ENCODE results near the gene DCN.

DNA sequence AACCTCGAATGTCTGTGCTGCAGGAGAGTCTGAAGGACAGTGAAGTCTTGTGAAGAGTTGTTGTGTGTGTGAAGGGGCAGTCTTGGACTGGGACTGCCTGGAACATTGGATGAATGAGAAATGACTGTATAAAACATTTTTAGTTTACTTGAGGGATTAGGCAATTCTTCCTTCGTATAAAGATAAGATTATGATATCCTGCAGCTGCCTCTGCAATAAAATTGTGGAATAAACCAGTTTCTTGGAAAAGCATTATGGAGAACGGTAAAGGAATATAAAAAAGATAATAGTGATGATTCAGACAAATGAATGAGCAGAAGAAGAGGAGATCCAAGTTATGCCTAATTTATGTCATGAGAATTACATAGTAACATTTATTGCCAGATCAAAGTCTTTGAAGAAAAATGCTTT is 40.4 kb downstream of the DCN start:
- no peak for TF ChIP-seq EP300 (IDR thresholded peaks at IDR 0.05; ENCODE audit: borderline replicate concordance in 1 of 2, low read depth in 1 of 2, low read length in 1 of 2)
- TF ChIP-seq RAD21 (IDR thresholded peaks at IDR 0.05; ENCODE audit: low read length): no peak
- TF ChIP-seq TCF12 (IDR thresholded peaks at IDR 0.05): no peak
- no peak for TF ChIP-seq MAX (IDR thresholded peaks at IDR 0.05; ENCODE audit: low read depth)
- TF ChIP-seq, protein P1, sequence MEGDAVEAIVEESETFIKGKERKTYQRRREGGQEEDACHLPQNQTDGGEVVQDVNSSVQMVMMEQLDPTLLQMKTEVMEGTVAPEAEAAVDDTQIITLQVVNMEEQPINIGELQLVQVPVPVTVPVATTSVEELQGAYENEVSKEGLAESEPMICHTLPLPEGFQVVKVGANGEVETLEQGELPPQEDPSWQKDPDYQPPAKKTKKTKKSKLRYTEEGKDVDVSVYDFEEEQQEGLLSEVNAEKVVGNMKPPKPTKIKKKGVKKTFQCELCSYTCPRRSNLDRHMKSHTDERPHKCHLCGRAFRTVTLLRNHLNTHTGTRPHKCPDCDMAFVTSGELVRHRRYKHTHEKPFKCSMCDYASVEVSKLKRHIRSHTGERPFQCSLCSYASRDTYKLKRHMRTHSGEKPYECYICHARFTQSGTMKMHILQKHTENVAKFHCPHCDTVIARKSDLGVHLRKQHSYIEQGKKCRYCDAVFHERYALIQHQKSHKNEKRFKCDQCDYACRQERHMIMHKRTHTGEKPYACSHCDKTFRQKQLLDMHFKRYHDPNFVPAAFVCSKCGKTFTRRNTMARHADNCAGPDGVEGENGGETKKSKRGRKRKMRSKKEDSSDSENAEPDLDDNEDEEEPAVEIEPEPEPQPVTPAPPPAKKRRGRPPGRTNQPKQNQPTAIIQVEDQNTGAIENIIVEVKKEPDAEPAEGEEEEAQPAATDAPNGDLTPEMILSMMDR (IDR thresholded peaks at IDR 0.05): no peak
- no peak for TF ChIP-seq GABPA (IDR thresholded peaks at IDR 0.05; ENCODE audit: low read depth)
- no peak for TF ChIP-seq JUND (IDR thresholded peaks at IDR 0.05)
- TF ChIP-seq GATA2 (CRISPR knock-in tag; IDR thresholded peaks at IDR 0.05): no peak
- no peak for TF ChIP-seq PBX3 (IDR thresholded peaks at IDR 0.05)
- TF ChIP-seq FOXJ3 (CRISPR knock-in tag; IDR thresholded peaks at IDR 0.05): no peak
- TF ChIP-seq TEAD4 (IDR thresholded peaks at IDR 0.05; ENCODE audit: borderline replicate concordance, insufficient read depth): no peak
